Stimulated activated CD8-positive, alpha-beta memory T cell treated with anti-CD3 and anti-CD28 coated beads, Interleukin-7, amount 100 ng/mL, for 48 hours (primary cell): Measurements from ENCODE around the gene SLC15A4.
"Not testable (repeated sequence)": the region's sequence is repeated elsewhere in the genome, so short reads cannot be mapped to it uniquely, and the experiment has no call there.

ENCODE experiments used
- DNase-seq, 2 donors: peaks; one replicate each; pipeline ENCODE4 v3.0.0-alpha.2; 2020; ENCODE audit warnings: low read depth in 1 of 2; ENCODE audit errors: extremely low read depth in 1 of 2

The SLC15A4 gene

DNA sequence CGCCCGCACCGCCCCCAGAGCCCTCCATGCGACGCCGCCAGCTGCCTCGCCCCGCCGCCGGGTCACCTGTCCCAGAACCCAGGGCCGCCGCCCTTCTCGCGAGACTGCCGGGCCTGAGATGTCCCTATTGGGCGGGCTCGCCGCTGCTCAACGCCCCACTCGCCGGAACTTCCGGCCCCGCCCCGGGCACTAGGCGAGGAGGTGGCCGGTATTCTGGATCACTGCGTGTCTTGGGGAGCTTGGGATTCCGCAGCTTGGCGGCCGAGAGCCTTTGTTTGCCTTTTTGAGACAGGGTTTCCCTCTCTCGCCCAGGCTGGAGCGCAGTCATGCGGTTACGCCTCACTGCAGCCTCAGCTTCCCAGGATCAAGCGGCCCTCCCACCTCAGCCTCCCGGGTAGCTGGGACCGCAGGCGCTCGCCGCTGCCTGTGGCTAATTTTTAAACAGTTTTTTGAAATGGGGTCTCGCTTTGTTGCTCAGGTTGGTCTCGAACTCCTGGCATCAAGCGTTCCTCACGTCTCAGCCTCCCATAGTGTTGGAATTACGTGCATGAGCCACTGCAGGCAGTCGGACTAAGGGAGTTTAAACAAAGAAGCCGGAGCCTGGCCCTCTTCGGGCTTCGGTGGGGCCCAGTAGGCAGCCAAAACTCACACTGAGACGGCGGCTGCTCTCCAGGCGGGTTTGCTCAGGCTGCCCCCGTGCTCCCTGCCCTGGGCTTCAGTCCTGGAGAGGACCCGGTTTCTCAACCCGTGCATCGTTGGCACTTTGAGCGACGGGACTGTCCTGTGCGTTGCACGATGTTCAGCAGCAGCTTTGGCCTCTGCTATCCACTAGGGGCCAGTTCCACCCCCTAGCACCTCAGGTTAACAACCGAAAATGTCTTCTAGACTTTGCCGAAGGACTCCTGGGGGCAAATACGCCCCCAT is at the start of gene SLC15A4:
SLC15A4 (minus strand) TSS at position 43 of the 924 bp plus-strand sequence; CDS start at position 28, 15 bp downstream.
- peak; percentile 88 to 92 for DNase-seq

DNA sequence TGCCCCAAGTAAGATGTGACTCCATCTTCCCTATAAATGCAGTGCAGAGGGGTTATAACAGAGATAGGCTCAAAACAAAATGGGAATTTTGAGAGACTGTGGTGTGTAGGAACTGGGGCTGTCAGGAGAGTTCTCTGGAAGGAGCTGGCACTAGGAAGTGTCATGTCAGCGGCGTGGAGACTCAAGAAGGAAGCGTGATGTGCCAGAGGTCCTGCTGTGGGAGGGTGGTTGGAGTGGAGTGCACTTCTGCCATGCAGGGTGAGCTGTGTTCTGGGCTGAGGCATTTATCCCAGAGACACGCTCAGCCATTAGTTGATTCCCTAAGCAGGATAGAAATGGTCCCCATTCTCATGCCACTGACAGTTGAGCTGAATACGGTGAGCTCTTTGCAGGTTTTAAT is 48.5 kb upstream of the SLC15A4 start:
- no peak for DNase-seq

DNA sequence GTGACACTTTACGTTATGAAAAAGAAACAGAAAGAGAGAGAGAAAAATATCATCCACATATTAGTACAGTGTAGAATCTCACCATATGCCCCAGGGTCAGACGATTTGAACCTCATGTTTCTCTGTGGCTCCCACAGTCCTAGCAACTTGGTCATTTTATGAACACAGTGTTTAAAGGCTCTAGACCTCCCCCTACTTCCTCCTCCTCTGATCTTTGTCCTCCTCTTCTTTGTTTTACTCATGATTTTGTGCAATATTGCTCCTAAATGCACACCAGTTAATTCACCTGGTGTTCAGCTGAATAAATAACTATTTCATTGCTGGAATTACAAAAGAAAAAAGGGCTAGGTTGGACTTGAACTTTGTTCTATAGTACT is 47.7 kb upstream of the SLC15A4 start:
- DNase-seq: no peak

DNA sequence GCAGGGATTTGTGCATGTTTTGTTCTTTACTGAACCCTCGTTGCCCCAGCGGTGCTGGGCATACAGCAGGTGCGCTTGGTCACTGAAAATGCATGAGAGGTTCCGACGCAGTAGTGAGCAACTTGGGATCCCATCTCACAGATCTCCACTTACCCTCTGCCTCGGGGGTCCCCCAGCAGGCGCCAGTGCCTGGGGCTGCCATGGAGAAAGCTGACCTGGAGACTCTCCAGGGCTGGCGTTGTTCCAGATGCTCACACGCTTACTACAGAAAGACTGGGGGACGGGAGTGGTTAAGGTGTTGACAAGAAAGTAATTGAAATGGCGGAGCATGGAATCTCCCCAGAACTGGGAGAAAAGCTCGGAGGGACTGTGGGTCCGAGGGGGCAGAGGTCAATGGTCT is 43.7 kb upstream of the SLC15A4 start:
- DNase-seq: no peak

DNA sequence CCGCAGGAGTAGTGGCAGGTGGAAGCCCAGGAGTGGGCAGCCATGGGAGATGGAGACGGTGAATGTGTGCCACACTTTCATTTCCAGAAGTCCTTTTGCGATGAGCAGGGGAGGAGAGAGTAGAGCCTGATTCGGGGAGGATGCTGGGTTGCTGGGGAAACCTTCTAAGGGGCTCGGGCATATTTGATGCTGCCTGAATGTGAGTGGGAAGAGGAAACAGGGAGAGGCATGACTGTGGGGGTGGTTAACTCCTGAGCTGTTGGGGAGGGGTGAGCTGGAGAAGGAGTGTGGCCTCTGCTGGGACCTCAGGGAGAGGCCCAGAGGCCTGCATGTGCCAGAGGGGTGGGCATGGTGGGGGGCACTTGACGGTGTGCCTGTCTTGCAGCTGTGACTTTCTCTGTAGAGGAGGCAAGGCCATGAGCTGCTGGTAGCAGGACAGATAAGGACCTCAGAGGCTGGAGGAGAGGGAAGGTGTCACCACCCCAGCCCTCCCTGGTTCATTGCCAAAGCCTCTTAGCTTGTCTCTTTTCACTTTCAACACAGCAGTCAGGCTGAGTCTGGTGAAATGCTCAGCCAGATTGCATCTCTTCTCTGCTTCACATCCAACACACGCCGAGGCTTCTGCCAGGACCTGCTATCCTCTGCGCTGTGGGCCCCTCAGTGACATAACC is 40.9 kb upstream of the SLC15A4 start:
- DNase-seq: no peak

DNA sequence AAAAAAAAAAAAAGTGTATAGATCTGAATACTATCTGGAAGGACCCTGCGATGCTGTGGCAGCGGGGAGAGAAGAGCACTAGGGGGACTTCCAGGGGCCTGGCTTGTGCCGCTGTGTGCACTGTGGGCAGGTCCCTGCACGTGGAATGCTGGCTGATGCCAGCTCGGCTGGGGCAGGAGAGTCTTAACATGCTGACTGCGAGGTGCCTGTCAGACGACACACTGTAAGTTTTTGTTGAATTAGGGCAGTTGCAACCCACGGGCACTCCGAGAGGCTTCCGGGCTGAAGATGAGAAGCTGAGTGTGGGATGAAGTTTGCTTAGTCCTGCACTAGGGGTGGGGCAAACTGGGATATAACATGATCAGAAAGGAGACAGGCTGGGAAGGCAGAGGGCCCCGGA is 40.2 kb upstream of the SLC15A4 start:
- no peak for DNase-seq

DNA sequence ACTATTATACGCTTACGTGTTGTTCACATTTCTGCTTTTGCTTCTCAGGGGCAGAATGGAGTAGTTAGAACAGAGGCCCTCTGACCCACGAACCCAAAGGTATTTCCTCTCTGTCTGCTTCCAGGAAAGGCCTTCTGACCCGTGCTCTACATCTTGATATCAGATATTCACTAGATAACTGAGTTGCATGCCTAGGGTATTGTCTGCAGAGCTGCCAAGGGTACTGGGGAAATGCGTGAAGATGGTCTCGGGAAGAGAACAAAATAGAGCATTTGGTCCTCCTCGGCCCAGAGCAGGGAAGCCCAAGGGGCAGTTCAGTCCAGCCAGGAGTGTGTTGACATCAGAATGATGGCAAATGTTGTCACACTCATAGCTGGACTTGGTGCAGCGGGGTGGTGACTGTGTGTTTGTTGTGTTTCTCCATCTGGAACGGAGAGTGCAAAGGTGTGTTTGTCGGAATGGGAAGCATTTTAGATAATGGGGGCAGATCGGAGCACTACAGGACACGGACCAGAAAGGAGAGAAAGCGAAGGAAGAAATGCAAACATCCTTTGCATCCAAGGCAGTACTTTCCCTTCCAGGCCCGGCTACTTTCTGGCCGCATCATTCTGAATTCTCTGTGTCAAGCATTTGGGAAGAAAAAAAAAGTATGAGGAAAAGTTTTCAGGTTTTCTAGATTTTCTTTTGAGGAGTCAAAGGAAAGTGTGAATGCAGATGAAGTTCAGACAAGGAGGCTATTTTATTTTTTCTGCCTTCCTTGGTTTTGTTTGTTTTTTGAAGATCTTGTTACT is 37.7 kb upstream of the SLC15A4 start:
- no peak for DNase-seq

DNA sequence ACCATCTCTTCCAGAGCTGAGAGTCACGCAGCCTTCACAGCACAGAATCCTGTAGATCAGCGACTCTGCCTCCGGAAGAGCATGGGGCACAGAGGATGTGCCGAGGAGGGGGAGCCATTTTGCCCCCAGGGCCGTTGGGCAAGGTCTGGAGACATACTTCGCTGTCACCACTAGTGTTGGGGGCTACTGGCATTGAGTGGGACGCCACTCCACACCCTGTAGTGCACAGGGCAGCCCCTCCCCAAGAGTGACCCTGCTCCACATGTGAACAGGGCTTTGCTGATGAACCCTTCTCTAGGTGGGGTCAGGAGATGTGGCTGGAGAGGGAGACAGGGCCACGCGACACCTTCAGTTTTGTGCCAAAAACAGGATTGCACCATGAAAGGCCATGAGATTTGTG is 35.6 kb upstream of the SLC15A4 start:
- no peak for DNase-seq

DNA sequence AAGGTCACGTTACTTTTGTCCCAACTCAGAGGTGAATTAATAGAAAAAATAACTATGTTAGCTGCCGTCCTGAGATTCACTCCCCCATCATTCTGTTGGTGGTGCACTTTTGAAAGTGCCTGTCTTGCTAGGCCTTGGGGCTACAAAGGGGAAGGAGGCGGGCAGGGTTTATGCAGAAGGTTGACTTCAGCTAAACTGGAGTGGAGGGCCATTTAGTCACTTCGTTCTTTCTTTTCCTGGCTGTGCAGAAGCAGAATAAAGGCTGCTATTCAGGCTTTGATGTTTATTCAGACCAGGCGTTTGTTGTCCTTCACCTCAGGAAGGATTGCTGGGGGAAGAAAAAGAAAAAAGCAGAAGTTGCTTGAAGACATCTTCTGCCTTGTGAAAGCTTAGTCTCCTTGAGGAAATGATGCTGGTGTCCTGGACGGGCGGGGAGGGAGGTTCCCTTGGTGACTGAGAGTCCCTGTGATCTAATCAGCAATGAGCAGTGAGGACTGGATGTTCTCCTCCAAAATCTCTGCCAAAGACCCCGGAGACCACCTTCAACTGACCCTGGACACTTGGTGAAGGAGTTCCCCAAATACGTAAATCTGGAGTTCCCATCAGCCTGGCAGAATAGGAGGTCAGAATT is 33.5 kb upstream of the SLC15A4 start:
- DNase-seq: no peak

DNA sequence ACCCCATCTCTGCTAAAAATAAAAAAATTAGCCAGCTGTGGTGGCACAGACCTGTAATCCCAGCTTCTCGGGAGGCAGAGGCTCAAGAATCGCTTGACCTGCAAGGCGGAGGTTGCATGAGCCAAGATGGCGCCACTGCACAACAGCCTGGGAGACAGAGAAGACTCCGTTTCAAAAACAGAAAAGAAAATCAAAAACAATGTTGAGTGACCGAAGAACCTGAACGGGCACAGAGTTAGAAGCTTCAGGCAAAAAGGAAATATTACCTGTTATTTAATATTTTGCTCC is 33.0 kb upstream of the SLC15A4 start:
- DNase-seq: no peak

DNA sequence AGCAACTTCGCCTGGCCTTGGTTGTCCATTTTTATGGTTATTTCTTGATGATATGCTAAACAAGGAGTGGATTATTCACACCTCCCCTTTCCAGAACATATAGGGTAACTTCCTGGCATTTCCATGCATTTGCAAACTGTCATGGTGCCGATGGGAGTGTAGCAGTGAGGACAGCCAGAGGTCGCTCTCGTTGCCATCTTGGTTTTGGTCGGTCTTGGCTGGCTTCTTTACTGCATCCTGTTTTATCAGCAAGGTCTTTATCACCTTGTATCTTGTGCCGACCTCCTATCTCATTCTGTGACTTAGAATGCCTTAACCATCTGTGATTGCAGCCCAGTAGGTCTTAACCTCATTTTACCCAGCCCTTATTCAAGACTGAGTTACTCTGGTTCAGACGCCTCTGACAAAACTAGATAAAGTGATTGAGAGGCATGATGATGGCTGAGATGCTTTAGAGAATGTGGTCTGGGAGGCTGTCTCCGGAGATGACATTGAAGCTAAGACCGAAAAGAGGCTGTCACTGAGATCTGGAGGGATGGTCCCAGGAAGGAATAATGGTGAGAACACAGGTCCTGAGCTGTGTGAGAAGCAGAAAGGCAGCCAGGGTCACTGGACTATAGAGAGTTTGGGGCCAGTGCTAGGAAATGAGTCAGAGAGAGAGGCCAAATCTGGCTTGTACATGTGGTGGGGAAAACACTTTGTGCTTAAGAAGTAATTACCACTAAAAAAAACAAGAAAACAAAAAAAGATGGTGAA is 32.5 kb upstream of the SLC15A4 start:
- DNase-seq: no peak

DNA sequence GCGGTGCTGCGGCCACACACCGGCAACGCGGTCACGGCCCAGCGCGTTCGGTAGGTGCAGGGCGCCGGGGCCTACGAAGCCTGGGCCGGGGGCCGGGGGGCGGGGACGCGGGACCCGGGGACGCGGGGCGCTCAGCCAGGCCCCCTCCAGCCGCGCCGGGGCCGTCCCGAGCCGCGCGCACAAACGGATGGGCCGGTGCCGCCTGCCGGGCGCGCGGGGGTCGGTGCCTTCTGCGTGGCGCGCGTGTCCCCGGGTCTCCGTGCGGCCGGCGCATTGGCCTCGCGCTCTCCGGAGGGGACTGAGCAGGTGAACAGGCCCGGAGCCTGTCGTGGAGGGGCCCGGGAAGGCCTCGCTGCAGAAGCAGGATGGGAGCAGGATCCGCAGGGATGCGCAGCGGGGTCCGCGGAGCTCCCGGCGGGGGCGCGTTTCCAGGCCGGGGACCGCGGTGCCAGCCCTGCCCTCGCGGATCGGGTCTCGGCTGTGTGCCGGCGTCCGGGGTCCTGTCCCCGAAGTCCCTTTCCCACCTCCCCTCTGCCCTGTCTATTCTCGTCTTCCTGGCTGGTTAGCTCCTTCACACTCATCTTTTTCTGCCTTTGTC is 29.9 kb upstream of the SLC15A4 start:
- DNase-seq: no peak

DNA sequence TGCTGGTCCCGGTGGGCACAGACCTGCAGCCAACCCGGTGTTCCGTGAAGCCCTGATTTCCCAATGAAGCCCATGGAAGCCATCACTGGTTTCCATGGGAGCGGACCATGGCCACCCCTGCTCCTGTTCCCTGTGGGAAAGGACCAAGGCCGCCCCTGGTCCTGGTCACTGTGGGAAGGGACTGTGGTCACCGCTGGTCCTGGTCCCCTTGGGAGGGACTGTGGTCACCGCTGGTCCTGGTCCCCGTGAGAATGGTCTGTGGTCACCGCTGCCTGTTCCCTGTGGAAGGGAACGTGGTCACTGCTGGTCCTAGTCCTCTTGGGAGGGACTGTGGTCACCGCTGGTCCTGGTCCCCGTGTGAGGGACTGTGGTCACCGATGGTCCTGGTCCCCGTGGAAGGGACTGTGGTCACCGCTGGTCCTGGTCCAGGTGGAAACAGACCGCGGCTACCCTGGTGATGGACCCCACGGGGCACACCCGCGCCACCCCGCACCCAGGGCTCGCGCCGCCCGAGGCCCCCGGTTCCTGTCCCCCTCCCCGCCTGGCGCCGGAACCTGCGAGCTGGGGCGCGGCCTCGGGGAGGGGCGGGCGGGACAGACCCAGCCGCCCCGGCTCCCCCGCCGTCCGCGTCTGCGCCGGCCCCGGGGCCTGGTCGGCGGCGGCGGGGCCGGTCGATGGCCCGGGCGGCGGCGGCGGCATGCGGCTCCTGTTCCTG is 29.3 kb upstream of the SLC15A4 start, which contains the start of gene GLT1D1:
GLT1D1 (plus strand) TSS at position 594 of the 715 bp plus-strand sequence; CDS start at position 698, 104 bp downstream.
- no peak for DNase-seq

DNA sequence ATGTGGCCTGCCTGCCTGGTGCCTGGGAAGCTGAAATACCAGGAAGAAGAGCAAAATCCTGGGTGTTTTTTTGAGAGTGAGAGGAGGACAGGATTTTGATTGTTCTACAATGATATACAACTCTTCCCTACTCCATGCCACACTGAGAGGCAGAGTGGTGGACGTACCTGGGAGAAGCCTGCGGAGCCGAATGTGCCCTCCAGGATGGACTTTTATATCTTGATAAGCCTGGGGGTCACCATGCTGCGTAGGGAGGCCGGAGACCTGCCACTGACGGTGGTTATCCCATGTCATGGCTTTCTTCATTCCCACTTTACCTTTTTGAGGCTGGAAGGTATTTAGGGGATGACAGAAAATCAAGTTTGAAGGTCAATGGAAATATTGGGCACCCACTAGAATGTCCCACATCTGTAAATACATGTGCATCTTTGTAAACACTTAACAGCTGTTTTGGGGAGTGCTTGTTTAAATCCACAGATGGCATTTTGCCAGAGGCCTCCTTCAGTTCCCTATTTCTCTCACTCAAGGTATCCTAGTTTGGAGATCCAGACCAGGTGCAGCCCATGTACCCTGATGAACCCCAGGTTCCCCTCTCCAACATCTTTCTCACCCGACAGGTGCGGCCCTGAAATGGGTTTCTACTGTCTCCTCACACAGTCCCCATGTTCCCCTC is 28.4 kb upstream of the SLC15A4 start:
- DNase-seq: no peak

DNA sequence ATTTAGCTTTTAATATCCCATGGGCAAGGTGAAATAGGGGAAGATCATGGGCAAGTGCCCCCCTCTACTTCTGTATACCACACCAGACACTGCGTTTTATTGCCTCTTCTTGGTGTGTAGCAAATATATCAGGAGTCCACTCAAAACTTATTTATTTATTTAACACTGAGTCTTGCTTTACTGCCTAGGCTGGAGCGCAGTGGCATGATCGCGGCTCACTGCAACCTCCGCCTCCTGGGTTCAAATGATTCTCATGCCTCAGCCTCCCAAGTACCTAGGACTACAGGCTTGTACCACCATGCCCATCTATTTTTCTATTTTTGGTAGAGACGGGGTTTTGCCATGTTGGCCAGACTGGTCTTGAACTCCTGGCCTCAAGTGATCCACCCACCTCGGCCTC is 27.7 kb upstream of the SLC15A4 start:
- not testable (repeated sequence) for DNase-seq

DNA sequence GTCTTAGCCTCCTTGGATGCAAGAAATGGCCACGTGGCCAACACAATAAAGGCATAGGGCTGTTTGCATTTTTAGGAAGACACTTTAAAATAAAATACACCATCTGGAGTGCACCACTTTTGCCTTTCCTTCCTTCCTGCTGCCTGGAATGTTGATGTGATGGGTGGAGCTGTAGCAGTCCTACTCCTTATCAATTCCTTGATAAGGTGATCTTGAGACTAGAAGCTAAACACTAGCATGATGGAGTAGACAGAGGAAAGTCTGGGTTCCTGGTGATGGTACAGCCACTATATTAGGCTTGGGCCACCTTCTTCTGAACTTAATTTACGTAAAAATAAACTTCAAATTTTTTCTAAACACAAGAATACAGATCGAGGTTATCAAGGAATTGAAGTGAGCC is 26.6 kb upstream of the SLC15A4 start:
- no peak for DNase-seq

DNA sequence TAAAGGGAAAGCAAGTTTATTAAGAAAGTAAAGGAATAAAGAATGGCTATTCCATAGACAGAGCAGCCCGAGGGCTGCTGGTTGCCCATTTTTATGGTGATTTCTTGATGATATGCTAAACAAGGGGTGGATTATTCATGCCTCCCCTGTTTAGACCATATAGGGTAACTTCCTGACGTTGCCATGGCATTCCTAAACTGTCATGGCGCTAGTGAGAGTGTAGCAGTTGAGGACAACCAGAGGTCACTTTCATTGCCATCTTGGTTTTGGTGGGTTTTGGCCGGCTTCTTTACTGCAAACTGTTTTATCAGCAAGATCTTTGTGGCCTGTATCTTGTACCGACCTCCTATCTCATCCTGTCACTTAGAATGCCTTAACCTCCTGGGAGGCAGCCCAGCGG is 26.0 kb upstream of the SLC15A4 start:
- DNase-seq: not testable (repeated sequence)

DNA sequence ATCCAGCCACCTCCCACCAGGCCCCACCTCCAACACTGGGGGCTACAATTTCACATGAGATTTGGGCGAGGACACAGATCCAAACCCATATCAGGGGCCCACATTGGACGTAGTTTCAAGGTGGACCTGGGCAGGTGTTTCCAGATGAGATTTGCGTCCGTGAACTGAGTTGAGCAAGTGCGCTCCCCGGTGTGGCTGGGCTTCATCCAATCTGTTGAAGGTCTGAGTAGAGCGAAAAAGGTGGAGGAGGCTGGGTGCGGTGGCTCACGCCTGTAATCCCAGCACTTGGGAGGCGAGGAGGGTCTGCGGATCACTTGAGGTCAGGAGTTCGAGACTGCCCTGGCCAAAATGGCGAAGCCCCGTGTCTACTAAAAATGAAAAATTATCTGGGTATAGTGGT is 24.6 kb upstream of the SLC15A4 start:
- no peak for DNase-seq

DNA sequence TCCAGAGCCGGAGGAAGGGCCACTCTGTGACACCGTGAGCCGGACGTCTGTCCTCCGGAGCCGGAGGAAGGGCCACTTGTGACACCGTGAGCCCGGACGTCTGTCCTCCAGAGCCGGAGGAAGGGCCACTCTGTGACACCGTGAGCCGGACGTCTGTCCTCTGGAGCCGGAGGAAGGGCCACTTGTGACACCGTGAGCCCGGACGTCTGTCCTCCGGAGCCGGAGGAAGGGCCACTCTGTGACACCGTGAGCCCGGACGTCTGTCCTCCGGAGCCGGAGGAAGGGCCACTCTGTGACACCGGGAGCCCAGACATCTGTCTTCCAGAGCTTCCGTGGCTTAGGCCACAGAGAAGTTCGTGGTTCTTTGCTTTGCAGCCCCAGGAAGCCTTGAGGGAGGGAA is 22.9 kb upstream of the SLC15A4 start:
- not testable (repeated sequence) for DNase-seq
